Endothelial cell of hepatic sinusoid (primary cell): ENCODE results near the gene POMT1.
"Not testable (repeated sequence)": the region's sequence is repeated elsewhere in the genome, so short reads cannot be mapped to it uniquely, and the experiment has no call there.

ENCODE experiments used
- in situ Hi-C: cut with HindIII; loops from 2 replicates; pipeline ENCODE4 v1.10.0; 2017; ENCODE audit warnings: low sequenced_read_pairs

POMT1 gene

DNA sequence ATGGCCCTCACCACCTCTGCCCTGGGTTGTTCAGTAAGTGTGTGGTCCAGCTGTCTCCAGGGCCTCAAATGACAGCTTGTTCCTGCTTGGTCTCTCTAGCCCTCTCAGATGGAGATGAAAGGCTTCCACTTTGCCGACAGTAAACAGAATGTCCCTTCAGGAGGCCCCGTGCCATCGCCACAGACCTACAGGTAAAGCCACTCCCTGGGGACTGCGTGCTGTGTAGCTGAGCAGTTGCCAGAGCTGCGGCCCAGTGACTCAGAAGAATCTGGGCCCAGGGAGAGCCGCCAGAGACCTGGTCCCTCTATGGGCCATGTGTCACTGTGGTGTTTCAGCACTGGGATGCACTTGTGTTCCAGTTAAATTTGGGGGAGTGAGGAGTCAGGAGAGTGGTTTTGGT, 10.6 kb upstream of the POMT1 start:
- in situ Hi-C loops: no loop called here

DNA sequence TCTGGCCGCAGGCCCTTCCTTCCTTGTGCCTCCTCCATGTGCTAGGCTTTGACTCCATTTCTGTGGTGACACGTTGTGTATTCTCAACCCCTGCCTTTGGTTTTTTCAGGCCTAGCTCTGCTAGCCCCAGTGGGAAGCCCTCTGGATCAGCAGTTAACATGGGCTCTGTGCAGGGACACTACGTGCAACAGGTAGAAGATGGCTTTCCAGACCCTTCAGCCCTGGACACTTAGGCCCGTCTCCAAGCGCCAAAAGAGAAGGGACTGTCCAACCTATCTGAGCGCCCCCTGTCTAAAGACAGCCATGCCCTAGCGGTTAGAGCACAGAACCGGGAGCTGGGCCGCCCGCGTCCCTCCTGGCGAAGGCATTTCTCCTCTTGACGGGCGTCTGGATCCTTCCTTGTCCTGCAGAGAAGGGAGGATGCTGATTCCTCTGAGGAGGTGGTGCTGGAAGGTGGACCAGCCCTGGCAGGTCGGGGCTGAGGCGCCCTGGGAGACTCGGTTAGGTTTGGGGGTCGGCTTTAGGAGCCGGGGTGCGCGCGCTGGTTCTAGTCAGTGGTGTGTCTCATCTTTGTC, 8.3 kb upstream of the POMT1 start:
- in situ Hi-C loops: no loop called here

DNA sequence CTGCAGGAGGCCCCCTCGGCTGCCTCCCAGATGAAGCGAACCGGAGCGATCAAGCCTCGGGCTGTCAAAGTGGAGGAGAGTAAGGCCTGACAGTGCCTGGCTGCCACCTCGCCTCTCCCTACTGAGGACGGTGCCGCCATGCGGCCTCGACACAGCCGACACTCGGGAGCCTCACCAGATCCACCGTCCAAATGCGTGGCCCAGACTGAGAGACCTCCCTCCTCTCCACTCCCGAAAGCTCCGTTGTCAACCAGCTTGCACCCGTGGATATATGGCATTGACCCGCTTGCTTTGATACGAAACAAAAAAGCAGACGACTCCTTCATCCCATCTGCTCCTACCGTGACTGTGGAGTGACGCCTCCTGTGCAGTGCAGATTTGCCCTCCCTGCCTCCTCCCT, 6.9 kb upstream of the POMT1 start:
- in situ Hi-C loops: no loop called here

DNA sequence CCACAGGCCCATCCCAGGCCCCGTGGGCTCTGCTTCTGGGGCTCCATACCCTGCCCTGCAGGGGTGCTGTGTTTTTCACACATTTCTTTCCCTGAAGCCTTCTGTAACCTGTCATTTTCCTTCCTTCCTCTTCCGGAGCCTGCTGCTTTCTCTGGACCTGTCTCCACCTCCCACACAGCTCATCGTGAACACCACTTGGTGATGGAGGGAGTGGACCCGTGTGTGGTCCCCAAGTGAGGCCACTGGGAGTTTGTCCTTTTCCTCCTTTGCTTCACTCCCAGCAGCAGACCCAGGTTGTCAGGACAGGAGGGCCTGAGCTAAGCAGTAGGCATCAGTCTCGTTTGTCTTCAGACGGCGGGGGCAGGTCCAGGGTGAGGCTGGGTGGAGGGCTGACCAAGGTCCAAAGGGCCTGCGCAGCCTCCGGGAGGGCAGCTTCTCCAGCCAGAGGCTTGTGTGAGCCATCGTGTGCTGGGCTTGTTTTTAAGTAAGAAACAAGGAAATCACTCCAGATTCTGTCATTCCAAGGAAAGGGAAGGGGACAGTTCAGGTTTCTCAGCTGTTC, 5.8 kb upstream of the POMT1 start:
- in situ Hi-C loops: no loop called here

DNA sequence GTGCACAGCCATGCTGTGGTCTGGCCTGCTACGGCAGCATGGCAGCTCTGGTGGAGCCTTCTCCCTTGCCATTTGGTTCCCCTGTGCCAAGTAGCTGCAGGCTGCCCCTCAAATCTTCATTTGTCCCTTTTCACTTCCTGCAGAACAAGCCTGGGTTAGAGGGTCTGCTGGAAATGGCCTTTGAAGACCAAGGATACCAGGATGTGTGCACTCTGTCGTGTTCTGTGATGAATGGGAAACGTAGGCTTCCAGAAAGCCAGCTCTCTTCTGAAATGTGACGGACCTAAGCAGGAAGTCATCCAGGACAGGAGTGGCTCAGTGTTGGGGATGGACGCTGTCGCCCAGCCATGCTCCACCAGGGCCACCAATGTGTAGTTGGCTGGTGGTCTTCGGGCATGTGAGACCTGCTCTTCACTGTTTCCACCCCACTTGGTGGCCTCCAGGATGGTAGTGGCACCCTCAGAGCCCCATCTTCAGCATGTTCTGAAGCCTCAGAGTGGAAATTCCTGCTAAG, 3.4 kb upstream of the POMT1 start:
- in situ Hi-C loops: no loop called here

DNA sequence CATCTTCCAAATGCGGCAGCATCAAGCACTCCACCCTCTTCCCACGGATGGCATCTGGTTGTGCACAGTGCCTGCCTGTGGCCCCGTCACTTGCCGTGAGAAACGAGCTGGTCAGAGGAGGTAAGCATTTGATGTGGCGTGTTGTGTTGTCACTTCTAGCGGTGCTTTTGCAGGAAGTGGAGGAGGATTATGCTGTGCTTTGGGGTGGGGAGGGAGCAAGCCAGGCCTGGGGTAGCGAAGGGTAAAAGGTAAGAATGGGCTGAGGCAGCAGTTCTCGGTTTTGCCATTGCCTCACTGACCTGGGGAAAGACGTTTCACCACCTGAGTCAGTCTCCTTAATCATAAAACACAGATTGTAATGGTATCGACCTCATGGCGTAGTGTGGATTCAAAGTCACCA, 2.3 kb upstream of the POMT1 start:
- in situ Hi-C loops: no loop called here

DNA sequence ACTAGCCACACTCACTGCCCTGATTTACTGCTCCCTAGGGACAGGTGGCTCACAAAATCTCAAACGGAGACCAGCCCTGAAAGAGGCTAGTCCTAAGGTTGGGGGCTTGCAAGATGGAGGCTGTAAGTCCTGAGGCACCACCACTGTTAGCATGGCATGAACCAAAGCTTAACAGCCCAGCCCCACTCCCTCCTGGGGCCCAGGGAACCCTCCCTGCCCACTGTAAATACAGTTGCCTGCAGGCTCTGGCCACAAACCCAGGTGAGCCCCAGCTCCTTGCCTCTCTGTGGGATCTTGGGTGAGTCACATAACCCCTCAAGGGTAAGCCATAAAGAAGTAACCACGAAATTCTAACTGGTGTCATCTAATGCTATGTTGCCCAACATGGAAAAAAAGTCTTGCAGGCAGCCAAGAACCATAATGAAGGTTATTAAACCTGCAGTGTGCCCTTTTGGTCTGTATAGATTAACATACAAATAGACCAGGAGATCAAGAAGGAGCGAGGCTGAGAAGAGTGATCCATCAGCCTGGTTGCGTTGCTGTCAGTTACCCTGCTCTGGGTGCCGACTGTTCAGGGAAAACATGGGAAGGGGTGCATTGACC, 1.7 kb upstream of the POMT1 start:
- in situ Hi-C loops: no loop called here

DNA sequence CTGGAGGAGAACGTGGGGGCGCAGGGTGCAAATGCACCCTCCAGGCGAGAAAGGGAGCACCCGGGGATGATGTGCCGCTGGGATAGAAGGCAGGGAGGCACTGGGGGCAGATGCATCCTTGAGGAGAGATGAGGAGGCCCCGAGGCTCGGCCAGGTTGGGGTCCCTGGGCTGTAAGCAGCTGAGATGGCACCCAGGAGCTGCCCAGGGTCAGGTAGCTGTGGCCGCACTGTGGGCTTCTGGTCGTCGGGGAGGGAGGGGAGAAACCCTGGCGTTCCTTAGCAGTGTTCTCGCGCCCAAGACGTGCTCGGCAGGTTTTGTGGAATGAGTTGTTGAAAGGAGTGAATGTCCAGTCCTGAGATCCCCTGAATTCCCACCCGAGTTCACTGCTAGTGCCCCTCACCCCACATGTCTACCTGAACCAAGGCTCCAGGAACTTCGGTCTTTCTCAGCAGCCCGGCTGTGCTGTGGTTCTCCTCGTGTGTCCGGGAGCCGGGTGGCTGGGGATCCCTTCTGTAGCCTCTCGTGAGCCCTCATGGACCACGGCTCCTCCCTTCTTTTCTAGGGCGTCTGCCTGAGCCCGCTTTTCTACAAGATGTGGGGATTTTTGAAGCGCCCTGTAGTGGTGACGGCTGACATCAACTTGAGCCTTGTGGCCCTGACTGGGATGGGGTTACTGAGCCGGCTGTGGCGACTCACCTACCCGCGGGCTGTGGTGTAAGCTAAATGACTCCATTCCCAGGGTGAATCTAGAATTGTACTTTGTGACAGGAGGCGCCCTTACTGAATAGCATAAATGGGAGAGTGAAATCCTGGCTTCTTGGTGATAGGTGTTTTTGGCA, 1.1 kb downstream of the POMT1 start:
- in situ Hi-C loops: no loop called here

DNA sequence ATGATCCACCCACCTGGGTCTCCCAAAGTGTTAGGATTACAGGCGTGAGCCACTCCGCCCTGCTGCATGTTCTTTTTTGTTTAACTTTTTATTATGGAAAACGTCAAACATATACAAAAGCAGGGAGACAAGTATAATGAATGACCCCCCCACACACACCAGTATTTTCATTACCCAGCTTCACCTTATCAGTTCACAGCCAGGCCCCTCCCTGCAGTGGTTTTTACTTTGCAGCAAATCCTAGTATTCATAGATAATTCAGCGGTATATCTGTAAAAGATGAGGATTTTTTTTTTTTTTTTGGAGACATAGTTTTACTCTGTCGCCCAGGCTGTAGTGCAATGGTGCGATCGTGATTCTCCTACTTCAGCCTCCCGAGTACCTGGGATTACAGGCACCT, 2.3 kb downstream of the POMT1 start:
- in situ Hi-C loops: no loop called here

DNA sequence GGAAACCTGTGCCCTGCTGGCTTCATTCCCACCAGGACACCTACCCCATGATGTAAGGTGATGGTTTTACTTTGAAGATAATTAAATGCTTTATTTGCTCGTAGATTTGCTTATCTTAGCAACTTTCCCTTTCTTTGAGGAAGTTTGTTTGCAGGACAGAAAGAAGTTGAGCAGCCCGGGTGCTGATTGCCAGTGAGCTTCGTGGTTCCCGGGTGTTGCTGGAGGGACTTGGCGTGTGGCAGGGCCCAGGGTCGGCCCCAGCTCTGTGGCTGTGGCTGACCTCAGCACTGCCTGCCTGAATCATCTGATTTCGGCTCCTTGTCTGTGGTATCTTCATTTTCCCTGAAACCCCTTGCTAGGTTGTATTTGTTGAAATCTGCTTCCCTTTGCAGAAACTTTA, 8.7 kb downstream of the POMT1 start:
- in situ Hi-C loops: no loop called here

DNA sequence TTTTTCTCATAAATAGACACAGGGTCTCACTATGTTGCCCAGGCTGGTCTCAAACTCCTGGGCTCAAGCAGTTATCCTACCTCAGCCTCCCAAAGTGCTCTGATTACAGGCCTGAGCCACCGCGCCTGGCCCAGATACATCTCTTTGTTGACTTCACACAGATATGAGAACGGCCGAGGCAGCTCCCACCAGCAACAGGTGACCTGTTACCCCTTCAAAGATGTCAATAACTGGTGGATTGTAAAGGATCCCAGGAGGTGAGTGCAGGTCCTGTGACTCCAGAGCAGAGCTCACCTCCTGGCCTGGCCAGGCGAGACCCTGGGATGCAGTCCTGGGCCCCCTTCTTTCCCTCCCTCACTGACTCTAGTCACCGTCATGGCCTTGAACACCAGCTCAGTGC, 9.2 kb downstream of the POMT1 start:
- in situ Hi-C loops: no loop called here

DNA sequence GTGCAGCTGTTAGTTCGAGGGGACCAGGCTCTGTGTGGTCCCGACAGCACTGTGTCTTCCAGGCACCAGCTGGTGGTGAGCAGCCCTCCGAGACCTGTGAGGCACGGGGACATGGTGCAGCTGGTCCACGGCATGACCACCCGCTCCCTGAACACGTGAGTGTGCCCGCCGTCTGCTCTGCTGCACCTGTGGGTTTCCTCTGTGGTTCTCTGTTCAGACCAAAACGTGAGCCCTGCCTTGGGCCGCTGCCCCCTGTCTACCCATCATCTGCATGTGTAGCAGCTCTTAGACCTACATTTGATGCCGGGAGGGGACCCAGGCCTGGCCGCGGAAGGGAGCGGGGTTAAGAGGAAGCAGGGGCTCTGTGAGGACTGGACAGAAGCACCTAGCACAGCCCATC, 10.5 kb downstream of the POMT1 start:
- in situ Hi-C loops: no loop called here

DNA sequence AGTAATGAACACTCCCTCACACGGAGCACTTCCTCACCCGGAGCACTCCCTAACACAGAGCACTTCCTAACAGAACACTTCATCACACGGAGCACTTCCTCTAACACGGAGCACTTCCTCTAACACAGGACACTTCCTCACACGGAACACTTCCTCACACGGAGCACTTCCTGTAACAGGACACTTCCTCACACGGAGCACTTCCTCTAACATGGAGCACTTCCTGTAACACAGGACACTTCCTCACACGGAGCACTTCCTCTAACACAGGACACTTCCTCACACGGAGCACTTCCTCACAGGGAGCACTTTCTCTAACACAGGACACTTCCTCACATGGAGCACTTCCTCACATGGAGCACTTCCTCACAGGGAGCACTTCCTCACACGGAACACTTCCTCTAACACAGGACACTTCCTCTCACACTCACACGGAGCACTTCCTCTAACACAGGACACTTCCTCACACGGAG, 12.9 kb downstream of the POMT1 start:
- in situ Hi-C loops: not testable (repeated sequence)

DNA sequence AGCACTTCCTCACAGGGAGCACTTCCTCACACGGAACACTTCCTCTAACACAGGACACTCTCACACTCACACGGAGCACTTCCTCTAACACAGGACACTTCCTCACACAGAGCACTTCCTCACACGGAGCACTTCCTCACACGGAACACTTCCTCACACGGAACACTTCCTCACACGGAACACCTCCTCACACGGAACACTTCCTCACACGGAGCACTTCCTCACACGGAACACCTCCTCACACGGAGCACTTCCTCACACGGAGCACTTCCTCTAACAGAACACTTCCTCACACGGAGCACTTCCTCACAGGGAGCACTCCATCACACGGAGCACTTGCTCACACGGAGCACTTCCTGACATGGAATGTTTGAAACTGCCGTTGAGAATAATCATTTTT, 13.4 kb downstream of the POMT1 start:
- in situ Hi-C loops: no loop called here

DNA sequence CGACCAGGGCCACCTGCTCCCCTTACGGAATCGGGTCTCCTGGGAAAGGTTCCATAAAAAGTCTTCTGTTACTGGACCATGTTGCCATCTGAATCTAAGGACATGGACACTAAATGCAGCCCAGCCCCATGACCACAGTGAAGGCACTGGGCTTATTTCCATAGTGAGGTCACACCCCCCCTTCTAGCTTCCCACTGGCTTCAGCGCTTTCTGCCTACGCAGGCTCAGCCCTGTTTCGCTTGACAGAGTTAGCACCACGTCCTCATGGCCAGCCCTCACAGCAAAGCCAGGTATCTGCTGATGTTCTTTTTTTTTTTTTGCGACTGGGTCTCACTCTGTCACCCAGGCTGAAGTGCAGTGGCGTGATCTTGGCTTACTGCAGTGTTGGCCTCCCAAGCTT, 14.2 kb downstream of the POMT1 start:
- in situ Hi-C loops: no loop called here

DNA sequence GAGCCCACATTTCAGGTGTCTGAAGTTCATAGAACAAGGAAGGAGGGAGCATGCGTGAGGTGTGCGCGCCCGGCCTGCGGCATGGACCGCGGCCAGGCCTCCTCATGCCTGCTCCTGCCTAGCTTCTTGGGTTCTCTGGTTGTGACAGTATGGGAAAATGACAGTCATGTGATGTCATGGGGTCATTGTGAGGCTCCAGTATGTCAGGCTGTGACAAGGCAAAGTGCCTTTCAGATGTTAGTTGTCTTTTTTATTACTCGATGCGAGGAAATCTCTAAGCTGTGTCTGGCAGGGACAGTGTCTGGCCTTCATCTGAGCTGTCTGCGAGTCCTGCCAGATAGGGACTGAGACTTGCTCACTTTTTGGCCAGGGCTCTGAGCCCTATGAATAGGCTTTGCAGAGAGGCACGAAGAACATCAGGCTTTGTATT, 15.1 kb downstream of the POMT1 start:
- in situ Hi-C loops: no loop called here

DNA sequence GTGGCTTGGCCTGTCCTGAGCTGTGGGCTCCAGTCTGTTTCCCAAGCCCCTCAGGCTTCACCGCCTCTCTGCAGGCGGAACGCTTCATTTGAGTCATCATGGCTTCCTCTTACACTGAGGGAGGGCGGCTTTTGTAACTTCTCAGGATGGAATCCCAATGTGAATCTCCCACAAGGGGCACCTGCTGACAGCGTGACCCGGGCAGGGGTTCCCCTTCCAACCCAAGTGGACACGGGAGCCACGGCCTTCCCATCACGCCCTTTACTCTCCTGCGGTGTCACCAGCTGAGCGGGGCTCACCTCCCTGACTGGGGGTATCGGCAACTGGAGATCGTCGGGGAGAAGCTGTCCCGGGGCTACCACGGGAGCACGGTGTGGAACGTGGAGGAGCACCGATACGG, 15.8 kb downstream of the POMT1 start:
- in situ Hi-C loops: no loop called here

DNA sequence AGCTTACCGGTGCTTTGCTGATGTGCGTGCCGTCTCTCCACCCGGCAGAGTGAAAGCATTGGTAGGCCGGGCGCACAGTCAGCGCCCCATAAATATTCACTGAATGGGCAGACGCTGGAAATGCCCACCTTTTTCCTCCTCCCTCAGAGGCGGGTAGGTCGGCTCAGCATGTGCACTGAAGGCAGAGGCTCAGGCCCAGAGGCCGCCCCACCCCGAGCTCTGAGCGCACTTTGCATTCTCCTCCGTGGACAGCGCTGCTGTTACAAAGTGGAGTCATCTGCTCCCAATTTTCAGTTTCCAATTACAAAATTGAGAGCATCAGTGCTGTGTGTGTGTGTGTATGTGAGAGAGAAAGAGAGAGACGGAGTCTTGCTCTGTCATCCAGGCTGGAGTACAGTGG, 17.8 kb downstream of the POMT1 start:
- in situ Hi-C loops: loop anchor here (5.0 kb wide), 2 partner anchors 38 to 83 kb away; no protein-coding TSS in a partner anchor

DNA sequence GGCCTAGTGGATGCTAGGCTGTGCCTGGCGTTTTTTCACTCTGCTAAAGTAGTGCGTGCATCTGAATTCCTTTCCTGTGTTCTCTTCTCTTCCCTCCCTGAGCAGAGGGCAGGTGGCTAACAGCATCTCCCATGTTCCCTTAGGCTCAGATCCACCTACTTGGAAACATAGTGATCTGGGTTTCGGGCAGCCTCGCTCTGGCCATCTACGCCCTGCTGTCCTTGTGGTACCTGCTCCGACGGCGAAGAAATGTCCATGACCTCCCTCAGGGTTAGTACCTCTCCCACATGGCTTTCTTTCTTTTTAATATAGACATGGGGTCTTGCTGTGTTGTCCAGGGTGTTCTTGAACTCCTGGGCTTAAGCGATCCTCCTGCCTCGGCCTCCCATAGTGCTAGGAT, 18.5 kb downstream of the POMT1 start:
- in situ Hi-C loops: loop anchor here (5.0 kb wide), 2 partner anchors 39 to 84 kb away; no protein-coding TSS in a partner anchor

DNA sequence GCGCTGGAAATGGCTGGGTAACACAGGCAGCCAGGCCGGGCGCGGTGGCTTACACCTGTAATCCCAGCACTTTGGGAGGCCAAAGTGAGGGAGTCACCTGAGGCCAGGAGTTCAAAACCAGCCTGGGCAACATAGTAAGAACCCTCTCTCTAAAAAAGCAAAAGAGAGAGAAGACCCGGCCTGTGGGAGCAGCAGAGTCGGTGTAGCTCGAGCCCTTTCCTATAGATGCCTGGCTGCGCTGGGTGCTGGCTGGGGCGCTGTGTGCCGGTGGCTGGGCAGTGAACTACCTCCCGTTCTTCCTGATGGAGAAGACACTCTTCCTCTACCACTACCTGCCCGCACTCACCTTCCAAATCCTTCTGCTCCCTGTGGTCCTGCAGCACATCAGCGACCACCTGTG, 19.1 kb downstream of the POMT1 start:
- in situ Hi-C loops: loop anchor here (5.0 kb wide), 2 partner anchors 40 to 85 kb away; no protein-coding TSS in a partner anchor
